Muscle of arm (tissue), 12 donors: ENCODE results near the gene LOXL3. TPM values are rescaled to one million over a fixed set of nuclear protein-coding genes. Genes with fewer than 3 reads are reported as not detected.
A peak's percentile ranks its signal among the peaks of the same experiment; 100 is the strongest.
"Not testable (repeated sequence)": the region's sequence is repeated elsewhere in the genome, so short reads cannot be mapped to it uniquely, and the experiment has no call there.

Experiments used
- DNase-seq: peaks from one replicate; pipeline ENCODE4 v3.0.0-alpha.2; 2013
- polyA plus RNA-seq, 12 donors: library from polyadenylated mRNA; unstranded; fragments of 120-200 nt; gene quantifications; one replicate each; pipeline ENCODE4 v1.2.1, GENCODE V29; 2013; ENCODE audit not compliant: insufficient read length in 12 of 12

The LOXL3 gene
- polyA plus RNA-seq, 12 donors, result 6.5 to 9.6 (median 7.5) TPM; not detected in 2

DNA sequence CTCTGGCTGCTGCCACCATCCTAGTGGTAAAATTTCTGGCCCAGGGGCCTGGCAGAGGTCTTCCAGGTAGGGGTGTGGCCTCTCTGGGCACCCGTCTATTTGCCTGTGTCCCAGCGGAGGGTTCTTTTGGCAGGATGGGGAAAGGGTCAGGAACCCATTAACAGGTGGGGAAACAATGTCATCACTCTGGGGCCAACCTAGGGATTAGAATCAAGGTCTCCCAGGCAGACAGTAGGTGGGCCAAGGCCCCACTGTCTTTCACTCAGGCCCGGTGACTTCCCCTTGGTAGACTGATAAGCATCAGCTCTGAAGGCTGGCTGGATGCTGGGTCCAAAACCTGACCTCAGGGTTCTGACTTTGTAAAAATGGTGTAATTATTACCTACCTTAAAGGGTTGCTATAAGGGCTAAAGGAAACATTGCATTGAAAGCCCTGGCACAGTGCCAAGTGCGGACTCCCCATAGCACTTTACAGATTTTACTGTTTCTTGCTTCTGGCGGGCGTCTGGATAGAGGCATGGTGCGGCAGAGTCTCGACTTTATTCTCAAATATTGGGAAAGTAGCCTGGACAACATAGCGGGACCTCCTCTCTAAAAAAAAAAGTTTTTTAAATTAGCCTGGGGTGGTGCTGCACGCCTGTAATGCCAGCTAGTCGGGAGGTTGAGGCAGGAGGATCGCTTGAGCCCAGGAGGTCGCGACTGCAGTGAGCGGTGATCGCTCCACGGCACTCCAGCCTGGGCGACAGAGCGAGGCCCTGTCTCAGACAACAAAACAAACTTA is 56.6 kb downstream of the LOXL3 start:
- DNase-seq, result no peak

- no peak for DNase-seq
Measured at GRCh38 chr2:74495440-74495839, 58.3 kb downstream of the LOXL3 start.

DNA sequence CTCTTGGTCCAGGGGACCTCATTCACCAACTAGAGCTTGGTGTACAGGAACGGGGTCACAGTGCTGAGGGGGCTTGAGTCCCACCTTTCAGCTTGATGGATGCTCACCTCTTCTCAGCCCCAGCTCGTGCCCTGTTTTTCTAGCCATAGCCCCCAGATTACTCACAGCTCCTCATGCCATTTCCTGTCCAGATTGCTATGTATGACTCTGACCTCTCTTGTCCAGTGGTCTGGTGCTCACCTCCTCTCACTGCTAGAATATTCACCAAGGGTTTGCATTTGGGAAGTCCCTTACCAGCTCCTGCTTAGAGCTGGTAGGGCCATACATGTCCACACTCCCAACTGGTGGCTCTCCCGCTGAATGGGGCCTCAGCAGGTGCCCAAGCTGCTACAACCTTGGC is 60.2 kb downstream of the LOXL3 start:
- no peak for DNase-seq

DNA sequence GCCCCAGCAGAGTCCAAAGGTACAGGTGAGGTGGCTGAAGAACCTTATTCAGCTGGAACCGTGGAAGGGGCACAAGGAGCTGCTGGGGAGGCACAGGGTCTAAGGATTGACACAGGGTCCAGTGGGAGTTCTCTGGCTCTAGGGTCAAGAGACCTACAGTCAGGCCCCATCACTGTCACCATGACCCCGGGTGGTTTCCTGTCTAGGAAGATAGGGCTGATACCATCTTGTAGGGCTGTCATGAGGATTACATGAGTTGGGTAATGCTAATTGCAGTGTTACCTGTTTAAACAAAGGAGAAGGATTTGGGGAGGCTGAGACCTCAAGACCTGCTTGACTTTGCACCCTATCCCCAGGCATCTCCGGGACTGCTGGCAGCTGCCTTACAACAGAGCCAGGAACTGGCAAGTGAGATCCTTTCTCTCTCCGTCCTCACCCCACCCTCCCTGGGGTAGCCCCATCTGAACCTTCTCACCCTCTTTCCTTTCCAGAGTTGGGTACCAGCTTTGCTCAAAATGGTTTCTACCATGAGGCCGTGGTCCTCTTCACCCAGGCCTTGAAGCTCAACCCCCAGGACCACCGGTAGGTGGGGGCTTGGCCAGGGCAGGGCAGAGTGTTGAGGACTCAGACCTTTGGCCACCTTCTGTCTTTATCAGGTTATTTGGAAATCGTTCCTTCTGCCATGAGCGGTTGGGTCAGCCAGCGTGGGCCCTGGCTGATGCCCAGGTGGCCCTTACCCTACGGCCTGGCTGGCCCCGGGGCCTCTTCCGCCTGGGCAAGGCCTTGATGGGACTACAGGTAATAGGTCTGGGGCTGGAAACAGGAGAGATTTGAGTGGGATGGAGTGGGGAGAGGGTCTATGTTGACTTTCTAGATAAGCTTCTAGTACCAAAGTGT is 61.8 kb downstream of the LOXL3 start:
- DNase-seq, result no peak

GRCh38 chr2:74489906-74490305 is 63.8 kb downstream of the LOXL3 start:
- DNase-seq, result no peak

DNA sequence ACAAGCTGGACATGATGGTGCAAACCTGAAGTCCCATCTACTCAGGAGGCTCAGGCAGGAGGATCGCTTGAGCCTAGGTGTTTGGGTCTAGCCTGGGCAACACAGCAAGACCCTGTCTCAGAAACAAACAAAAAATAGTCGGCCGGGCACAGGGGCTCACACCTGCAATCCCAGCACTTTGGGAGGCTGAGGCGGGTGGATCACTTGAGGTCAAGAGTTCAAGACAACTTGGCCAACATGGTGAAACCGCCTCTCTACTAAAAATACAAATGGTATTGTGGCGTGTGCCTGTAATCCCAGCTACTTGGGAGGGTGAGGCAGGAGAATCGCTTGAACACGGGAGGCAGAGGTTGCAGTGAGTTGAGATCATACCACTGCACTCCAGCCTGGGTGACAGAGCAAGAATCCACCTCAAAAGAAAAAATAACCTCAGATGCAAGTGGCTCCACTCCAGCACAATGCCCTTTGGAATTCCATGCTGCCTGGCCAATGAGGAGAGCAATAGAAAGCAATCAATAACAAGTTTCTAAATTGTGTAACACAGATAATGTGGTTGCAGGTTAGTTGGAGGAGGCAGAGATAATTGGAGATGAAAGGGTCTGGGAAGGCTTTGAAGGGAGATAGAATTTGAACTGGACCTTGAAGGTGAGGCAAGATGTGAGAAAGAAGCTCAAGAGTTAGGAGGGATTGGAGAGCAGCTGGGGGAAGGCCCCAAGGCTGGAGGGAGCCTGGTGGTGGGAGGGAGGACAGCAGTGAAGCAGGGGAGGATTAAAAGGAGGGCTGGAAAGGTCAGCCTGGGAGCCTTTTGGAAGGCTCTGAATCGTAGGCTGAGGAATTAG is 64.9 kb downstream of the LOXL3 start:
- no peak for DNase-seq

- no peak for DNase-seq
Measured at GRCh38 chr2:74486141-74486540, 67.6 kb downstream of the LOXL3 start.

GRCh38 chr2:74483675-74484164 is 70.0 kb downstream of the LOXL3 start:
- not testable (repeated sequence) for DNase-seq

DNA sequence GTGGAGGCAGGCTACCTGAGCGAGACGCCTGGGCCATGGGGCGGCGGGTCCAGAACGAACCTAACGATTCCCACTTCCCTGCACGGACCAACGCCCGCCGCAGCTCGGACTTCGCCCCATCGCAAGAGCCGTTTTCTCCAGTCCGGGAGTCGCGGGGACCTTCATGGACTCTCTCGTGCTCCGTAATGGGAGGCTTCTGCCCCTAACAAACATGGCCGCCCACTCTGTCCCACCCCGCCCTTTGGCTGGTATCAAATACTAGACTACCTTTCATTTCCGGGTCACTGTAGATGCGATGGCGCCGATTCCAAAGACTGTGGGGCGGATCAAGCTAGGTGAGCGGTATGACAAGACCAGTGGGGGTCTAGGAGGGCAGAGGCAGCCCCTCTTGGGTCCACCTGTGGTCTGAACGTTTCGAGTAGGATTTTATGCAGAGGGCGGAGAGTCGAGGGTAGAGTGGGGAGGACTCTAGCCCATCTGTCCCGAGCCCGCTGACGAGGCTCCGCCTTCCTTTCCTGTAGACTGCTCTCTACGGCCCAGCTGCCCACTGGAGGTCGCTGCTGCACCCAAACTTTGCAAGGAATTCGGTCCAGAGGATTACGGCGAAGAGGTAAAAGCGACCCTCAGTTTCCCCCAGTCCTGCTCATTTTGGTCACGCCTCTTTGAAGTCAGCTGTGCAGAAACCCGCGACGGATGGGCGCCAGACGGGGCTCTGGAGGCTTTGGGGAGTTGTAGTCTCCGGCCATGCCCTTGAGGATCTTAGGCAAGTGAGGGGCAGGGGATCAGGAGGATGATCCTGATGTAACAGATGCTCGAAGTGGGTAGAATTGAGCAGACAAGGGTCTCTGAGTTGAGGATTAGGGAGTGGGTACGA is 70.7 kb downstream of the LOXL3 start, which contains the start of the genes CCDC142 and TTC31:
TSS of gene CCDC142 (minus strand) at position 198 of the 874 bp plus-strand sequence. CDS start at position 37, 161 bp downstream.
TSS of gene TTC31 (plus strand) at position 281 of the 874 bp plus-strand sequence. CDS start at position 296, 15 bp downstream.
- DNase-seq, result peak; percentile 97

Other genes with a start within 250 kb of the LOXL3 start
- 10 to 100 TPM in 1 of 12 donors, 1 to 10 TPM in 10, not detected in 1; 1.4 to 12.3 (median 2.4) TPM for gene SLC4A5, start 210.5 kb downstream of the LOXL3 start, polyA plus RNA-seq
- gene DCTN1, start 173.6 kb downstream of the LOXL3 start, polyA plus RNA-seq, result 100 to 1,000 TPM in 4 of 12 donors, 10 to 100 TPM in 7, not detected in 1; 81.5 to 146 (median 93.2) TPM
- 1 to 10 TPM in 10 of 12 donors, not detected in 2; 1.6 to 3.8 (median 2.0) TPM for gene C2orf81, start 132.3 kb downstream of the LOXL3 start, polyA plus RNA-seq
- gene WDR54, start 132.2 kb downstream of the LOXL3 start, polyA plus RNA-seq, result 10 to 100 TPM in 6 of 12 donors, 1 to 10 TPM in 5, not detected in 1; 7.6 to 19.8 (median 10.0) TPM
- 10 to 100 TPM in 11 of 12 donors, not detected in 1; 32.5 to 58.4 (median 47.7) TPM for gene RTKN, start 112.0 kb downstream of the LOXL3 start, polyA plus RNA-seq
- 10 to 100 TPM in 11 of 12 donors, not detected in 1; 12.8 to 42.3 (median 16.1) TPM for gene INO80B, start 98.9 kb downstream of the LOXL3 start, polyA plus RNA-seq
- gene WBP1, start 95.5 kb downstream of the LOXL3 start, polyA plus RNA-seq, result 10 to 100 TPM in 11 of 12 donors, not detected in 1; 41.4 to 76.6 (median 52.2) TPM
- gene MOGS, start 88.6 kb downstream of the LOXL3 start, polyA plus RNA-seq, result 10 to 100 TPM in 11 of 12 donors, not detected in 1; 25.7 to 85.9 (median 32.7) TPM
- 10 to 100 TPM in 11 of 12 donors, not detected in 1; 40.9 to 97.0 (median 56.2) TPM for gene MRPL53, start 81.3 kb downstream of the LOXL3 start, polyA plus RNA-seq
- 10 to 100 TPM in 4 of 12 donors, 1 to 10 TPM in 7, not detected in 1; 5.4 to 14.4 (median 8.5) TPM for gene CCDC142, start 70.9 kb downstream of the LOXL3 start, polyA plus RNA-seq
- gene TTC31, start 70.9 kb downstream of the LOXL3 start, polyA plus RNA-seq, result 10 to 100 TPM in 11 of 12 donors, not detected in 1; 15.3 to 36.6 (median 19.2) TPM
- 1 to 10 TPM in 2 of 12 donors, under 1 TPM in 7, not detected in 3; 0.27 to 1.5 (median 0.78) TPM for gene LBX2, start 54.3 kb downstream of the LOXL3 start, polyA plus RNA-seq
- gene PCGF1, start 46.2 kb downstream of the LOXL3 start, polyA plus RNA-seq, result 10 to 100 TPM in 10 of 12 donors, not detected in 2; 10.4 to 19.6 (median 13.0) TPM
- gene TLX2, start 39.5 kb downstream of the LOXL3 start, polyA plus RNA-seq, result under 1 TPM in 2 of 12 donors, not detected in 10; 0.08 to 0.43 TPM
- 10 to 100 TPM in 1 of 12 donors, 1 to 10 TPM in 3, under 1 TPM in 3, not detected in 5; 0.08 to 15.4 (median 1.0) TPM for gene DQX1, start 27.7 kb downstream of the LOXL3 start, polyA plus RNA-seq
- 10 to 100 TPM in 11 of 12 donors, not detected in 1; 53.8 to 89.9 (median 64.6) TPM for gene AUP1, start 24.2 kb downstream of the LOXL3 start, polyA plus RNA-seq
- gene HTRA2, start 24.0 kb downstream of the LOXL3 start, polyA plus RNA-seq, result 10 to 100 TPM in 11 of 12 donors, not detected in 1; 20.1 to 30.4 (median 27.9) TPM
- gene DOK1, start 778 bp upstream of the LOXL3 start, polyA plus RNA-seq, result 10 to 100 TPM in 1 of 12 donors, 1 to 10 TPM in 10, not detected in 1; 4.7 to 28.7 (median 6.0) TPM
- gene M1AP, start 94.4 kb upstream of the LOXL3 start, polyA plus RNA-seq, result 1 to 10 TPM in 1 of 12 donors, under 1 TPM in 5, not detected in 6; 0.08 to 1.4 (median 0.27) TPM
- 1 to 10 TPM in 10 of 12 donors, not detected in 2; 2.3 to 5.0 (median 3.7) TPM for gene SEMA4F, start 100.3 kb upstream of the LOXL3 start, polyA plus RNA-seq